K562 (cell line): ENCODE measurements around the gene ARHGAP25. TPM values are rescaled to one million over a fixed set of nuclear protein-coding genes. Genes with fewer than 3 reads are reported as not detected.

ENCODE experiments used
- BRF1 ChIP-seq: IDR thresholded peaks from 3 replicates; pipeline ENCODE4 v1.6.1; 2011; ENCODE audit warnings: borderline replicate concordance, mild to moderate bottlenecking; ENCODE audit not compliant: insufficient read length; ENCODE audit errors: extremely low read depth
- DMBX1 ChIP-seq: fragments of 250-450 bp; sonication (Bioruptor Pico); IDR thresholded peaks from 2 replicates; pipeline ENCODE4 v1.8.0; 2022; ENCODE audit warnings: inconsistent platforms, mild to moderate bottlenecking, moderate library complexity, borderline replicate concordance
- ELF4 ChIP-seq: fragments of 450-650 bp; formaldehyde crosslinking; IDR thresholded peaks from 2 replicates; pipeline ENCODE4 v1.4.0; 2022; ENCODE audit warnings: missing genetic modification characterization
- EP300 ChIP-seq: IDR thresholded peaks from 2 replicates; pipeline ENCODE4 v1.6.1; 2012; ENCODE audit warnings: low read length, improper control_type of control experiment
- ETS2 ChIP-seq: IDR thresholded peaks from 2 replicates; pipeline ENCODE4 v1.6.1; 2016; ENCODE audit warnings: borderline replicate concordance, missing genetic modification characterization, mild to moderate bottlenecking, moderate library complexity, missing compliant biosample characterization; ENCODE audit not compliant: poor library complexity, severe bottlenecking
- ETV1 ChIP-seq: fragments of 450-650 bp; conservative IDR thresholded peaks from 2 replicates; pipeline ENCODE4 v1.6.1; 2016; ENCODE audit warnings: missing genetic modification characterization, control low read depth, low read depth, missing compliant biosample characterization
- FOS ChIP-seq: IDR thresholded peaks from 3 replicates; pipeline ENCODE4 v1.6.1; 2011; ENCODE audit not compliant: insufficient read length; ENCODE audit errors: extremely low read depth
- ILK ChIP-seq: fragments of 450-650 bp; IDR thresholded peaks from 2 replicates; pipeline ENCODE4 v1.6.1; 2016; ENCODE audit warnings: missing genetic modification characterization, low read depth, mild to moderate bottlenecking, missing compliant biosample characterization, moderate library complexity, borderline replicate concordance
- JUND ChIP-seq, 2 experiments: IDR thresholded peaks; 2 replicates in 1 of 2; 3 replicates in 1 of 2; pipeline ENCODE4 v1.6.1; 2011; ENCODE audit warnings: borderline replicate concordance in 2 of 2, low read depth in 2 of 2, low read length in 2 of 2, improper control_type of control experiment in 1 of 2, missing biosample characterization in 1 of 2, missing genetic modification characterization in 1 of 2, missing genetic modification reagents in 1 of 2
- KAT2B ChIP-seq: IDR thresholded peaks from one replicate; pipeline ENCODE4 v1.6.1; 2012; ENCODE audit warnings: low read depth, mild to moderate bottlenecking, control low read depth, inconsistent platforms, low read length, moderate library complexity
- LCOR ChIP-seq: sonication (generic); formaldehyde crosslinking; IDR thresholded peaks from 2 replicates; pipeline ENCODE4 v1.8.0; 2022; ENCODE audit warnings: mild to moderate bottlenecking, missing genetic modification reagents
- MCM3 ChIP-seq: fragments of 450-650 bp; IDR thresholded peaks from 2 replicates; pipeline ENCODE4 v1.6.1; 2016
- MNT ChIP-seq, 2 experiments: fragments of 450-650 bp; conservative IDR thresholded peaks; 2 replicates each; pipeline ENCODE4 v1.6.1; 2017; ENCODE audit warnings: mild to moderate bottlenecking in 2 of 2, moderate library complexity in 2 of 2
- NFE2 ChIP-seq: IDR thresholded peaks from 2 replicates; pipeline ENCODE4 v1.6.1; 2014; ENCODE audit warnings: antibody characterized with exemption, low read depth
- PTTG1 ChIP-seq: fragments of 450-650 bp; IDR thresholded peaks from 2 replicates; pipeline ENCODE4 v1.6.1; 2016; ENCODE audit warnings: low read depth, mild to moderate bottlenecking, missing genetic modification characterization, missing compliant biosample characterization
- SMARCE1 ChIP-seq: fragments of 450-650 bp; IDR thresholded peaks from 2 replicates; pipeline ENCODE4 v1.7.1; 2016; ENCODE audit warnings: mild to moderate bottlenecking
- TCF3 ChIP-seq: sonication (generic); formaldehyde crosslinking; IDR thresholded peaks from 2 replicates; pipeline ENCODE4 v1.4.0; 2020; ENCODE audit warnings: mild to moderate bottlenecking, missing genetic modification reagents
- TEAD2 ChIP-seq: fragments of 450-650 bp; IDR thresholded peaks from 2 replicates; pipeline ENCODE4 v1.6.1; 2016; ENCODE audit warnings: missing genetic modification characterization, control low read depth, missing compliant biosample characterization
- TEAD4 ChIP-seq, 2 experiments: sonication (generic) in 1 of 2; formaldehyde crosslinking in 1 of 2; IDR thresholded peaks; 2 replicates each; pipeline versions ENCODE4 v1.6.1 to v1.8.0; 2012 to 2022; ENCODE audit warnings: borderline replicate concordance in 1 of 2, inconsistent platforms in 1 of 2, low read length in 1 of 2, mild to moderate bottlenecking in 1 of 2, missing genetic modification reagents in 1 of 2
- TRIM28 ChIP-seq: fragments of 450-650 bp; IDR thresholded peaks from 2 replicates; pipeline ENCODE4 v1.6.1; 2017
- YBX1 ChIP-seq: fragments of 450-650 bp; IDR thresholded peaks from 2 replicates; pipeline ENCODE4 v1.7.1; 2016; ENCODE audit warnings: mild to moderate bottlenecking
- ZKSCAN1 ChIP-seq: fragments of 150-350 bp; IDR thresholded peaks from 2 replicates; pipeline ENCODE4 v1.6.1; 2016; ENCODE audit warnings: low read depth, low read length
- ZNF140 ChIP-seq: fragments of 250-450 bp; sonication (Bioruptor Pico); IDR thresholded peaks from 2 replicates; pipeline ENCODE4 v1.8.0; 2021; ENCODE audit warnings: moderate library complexity, mild to moderate bottlenecking, inconsistent platforms
- ZNF785 ChIP-seq: fragments of 250-450 bp; sonication (Bioruptor Pico); IDR thresholded peaks from 2 replicates; pipeline ENCODE4 v1.4.0; 2020; ENCODE audit warnings: mild to moderate bottlenecking
- ZSCAN29 ChIP-seq: fragments of 450-650 bp; IDR thresholded peaks from 2 replicates; pipeline ENCODE4 v1.6.1; 2017
- ZZZ3 ChIP-seq: fragments of 450-650 bp; IDR thresholded peaks from 2 replicates; pipeline ENCODE4 v1.6.1; 2016; ENCODE audit warnings: antibody characterized with exemption, mild to moderate bottlenecking, moderate library complexity
- polyA plus RNA-seq, 8 experiments: library from polyadenylated mRNA; depleted of rRNA in 4 of 8; stranded (reverse) in 5 of 8; unstranded in 3 of 8; fragments of >200 nt; fragmentation: Nextera tagmentation in 2 of 8; fragmentation: Illumina TruSeq in 1 of 8; extraction: Ambion mirVana in 2 of 8; extraction: Trizol in 1 of 8; gene quantifications; 2 replicates each; pipeline versions ENCODE4 v1.2.1 to v1.2.3, GENCODE V29; 2011 to 2014; ENCODE audit warnings: inconsistent platforms in 1 of 8, missing spikeins in 1 of 8
- total RNA-seq, 7 experiments: library from RNA; depleted of rRNA in 6 of 7; stranded (reverse); fragments of >200 nt in 6 of 7; fragmentation: Illumina TruSeq in 2 of 7; extraction: Trizol in 2 of 7; gene quantifications; 2 replicates each; pipeline versions ENCODE4 v1.2.1 to v1.2.3, GENCODE V29; 2011 to 2021; ENCODE audit warnings: low replicate concordance in 1 of 7
- TF ChIP-seq, protein P1 (sequence below), 2 experiments: fragments of 450-650 bp in 1 of 2; sonication (generic) in 1 of 2; formaldehyde crosslinking in 1 of 2; IDR thresholded peaks in 1 of 2; conservative IDR thresholded peaks in 1 of 2; 2 replicates each; pipeline versions ENCODE4 v1.6.1 to v1.8.1; 2016 to 2023; ENCODE audit warnings: mild to moderate bottlenecking in 2 of 2, moderate library complexity in 2 of 2, inconsistent platforms in 1 of 2, missing genetic modification reagents in 1 of 2

ARHGAP25 gene
- total and polyA plus RNA-seq, 9 of the 15 experiments (the other 6 are each of a cell fraction or from before 2014, with no cell fraction given): 4.9 to 14.8 (median 10.7) TPM

GRCh38 chr2:68806511-68807109 lies 72.0 kb downstream of the ARHGAP25 start (continued):
- TF ChIP-seq ILK (tag) (0 out of 2 replicates have a peak, but pooled peaks have one; percentile 11), FOS (no peak), ETS2 (tag) (no peak), ZKSCAN1 (peak; percentile 78; the same call in 1 of the 2 replicates), BRF1 (no peak), TEAD4 (IDR thresholded peaks at IDR 0.05; ENCODE audit: low read length) (no peak), TEAD4 (CRISPR knock-in tag; IDR thresholded peaks at IDR 0.05; ENCODE audit: borderline replicate concordance) (no peak), ELF4 (CRISPR knock-in tag) (0 out of 2 replicates have a peak, but pooled peaks have one; percentile 17), EP300 (0 out of 2 replicates have a peak, but pooled peaks have one; percentile 10), ZNF785 (no peak), ZZZ3 (no peak), JUND (IDR thresholded peaks at IDR 0.05; ENCODE audit: borderline replicate concordance, low read depth, low read length) (peak; percentile 91), JUND (tag; IDR thresholded peaks at IDR 0.05; ENCODE audit: borderline replicate concordance, low read depth, low read length) (peak; percentile 88; the same call in 2 of the 3 replicates), KAT2B (no peak), YBX1 (no peak), TEAD2 (no peak), SMARCE1 (peak; percentile 55), DMBX1 (CRISPR knock-in tag) (peak; percentile 94), MNT (conservative IDR thresholded peaks at IDR 0.05) (0 out of 4 replicates have a peak, but pooled peaks of 1 of the 2 experiments have one; percentile 25), ZNF140 (CRISPR knock-in tag) (no peak), ETV1 (0 out of 2 replicates have a peak, but pooled peaks have one; percentile 38), NFE2 (peak; percentile 70), TCF3 (CRISPR knock-in tag) (no peak), MCM3 (no peak), ZSCAN29 (no peak), LCOR (CRISPR knock-in tag) (0 out of 2 replicates have a peak, but pooled peaks have one; percentile 16), TRIM28 (no peak), PTTG1 (tag) (0 out of 2 replicates have a peak, but pooled peaks have one; percentile 29)
- TF ChIP-seq, protein P1, sequence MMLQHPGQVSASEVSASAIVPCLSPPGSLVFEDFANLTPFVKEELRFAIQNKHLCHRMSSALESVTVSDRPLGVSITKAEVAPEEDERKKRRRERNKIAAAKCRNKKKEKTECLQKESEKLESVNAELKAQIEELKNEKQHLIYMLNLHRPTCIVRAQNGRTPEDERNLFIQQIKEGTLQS (IDR thresholded peaks at IDR 0.05): peak; percentile 98
- TF ChIP-seq, protein P1 (CRISPR knock-in tag; conservative IDR thresholded peaks at IDR 0.05): peak; percentile 62; the same call in 1 of the 2 replicates
